Neural crest cell (in vitro differentiated cells): ENCODE results near the gene ZSCAN26. TPM values are rescaled to one million over a fixed set of nuclear protein-coding genes. Genes with fewer than 3 reads are reported as not detected.
"Not testable (repeated sequence)": the region's sequence is repeated elsewhere in the genome, so short reads cannot be mapped to it uniquely, and the experiment has no call there.

Experiments
- DNase-seq: peaks from one replicate; pipeline ENCODE4 v3.0.0; 2021; ENCODE audit warnings: low read depth, mixed read lengths, low spot score
- H3K27ac Mint-ChIP-seq: one replicate; pipeline ENCODE4 v1.8.0; 2021; ENCODE audit warnings: mild to moderate bottlenecking, mixed read lengths; ENCODE audit not compliant: unreplicated experiment
- H3K27me3 Mint-ChIP-seq: 2 replicates; pipeline ENCODE4 v1.8.0; 2021; ENCODE audit warnings: low read depth, mild to moderate bottlenecking, mixed read lengths
- H3K36me3 Mint-ChIP-seq: 2 replicates; pipeline ENCODE4 v1.8.0; 2021; ENCODE audit warnings: low read depth, mild to moderate bottlenecking, mixed read lengths
- H3K4me1 Mint-ChIP-seq: 2 replicates; pipeline ENCODE4 v1.8.0; 2021; ENCODE audit warnings: mixed read lengths
- H3K4me3 Mint-ChIP-seq: one replicate; pipeline ENCODE4 v1.8.0; 2021; ENCODE audit warnings: mild to moderate bottlenecking, mixed read lengths
- H3K9me3 Mint-ChIP-seq: 2 replicates; pipeline ENCODE4 v1.8.0; 2021; ENCODE audit warnings: mixed read lengths
- CTCF ChIP-seq: fragments of 200-600 bp; sonication (generic); conservative IDR thresholded peaks from 2 replicates; pipeline ENCODE4 v1.5.0; 2021; ENCODE audit warnings: antibody characterized with exemption, mild to moderate bottlenecking
- total RNA-seq: library from RNA; stranded (reverse); gene quantifications from 2 replicates; pipeline ENCODE4 v1.2.1, GENCODE V29; 2021

The ZSCAN26 gene
- total RNA-seq, 1 donor from 2014 or later, result 15.0 TPM

GRCh38 chr6:28311139-28311823 is 44.3 kb downstream of the ZSCAN26 start:
- Mint-ChIP-seq H3K36me3 (peaks cover 45% of the 10 kb centered on the region), H3K27me3 (no peaks in the 10 kb centered on the region), H3K27ac (no peak overlapping the region), H3K4me3 (no peak overlapping the region), H3K9me3 (peaks cover 18% of the 10 kb centered on the region), H3K4me1 (no peaks in the 10 kb centered on the region)
- TF ChIP-seq CTCF, result no peak
- no peak for DNase-seq

DNA sequence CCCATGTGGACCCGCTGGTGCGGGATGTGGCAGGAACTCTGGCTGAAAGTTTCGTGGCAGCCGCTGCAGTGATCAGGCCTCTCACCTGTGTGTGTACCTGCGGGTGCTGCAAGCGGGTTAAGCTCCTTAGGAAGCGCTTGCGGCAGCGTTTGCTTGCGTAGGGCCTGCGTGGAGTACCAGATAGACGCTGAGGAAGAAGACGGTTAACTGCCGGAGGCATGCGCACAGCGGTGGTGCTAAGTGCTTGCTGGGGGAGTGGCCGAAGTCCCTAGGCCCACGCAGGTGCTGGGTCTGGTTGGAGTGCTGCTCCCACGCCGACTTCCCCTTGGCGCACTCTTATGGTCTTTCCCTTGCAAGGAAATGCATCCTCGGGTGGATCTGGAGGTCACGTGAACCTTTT is 46.0 kb downstream of the ZSCAN26 start:
- no peak for DNase-seq

GRCh38 chr6:28315628-28316027 is 48.7 kb downstream of the ZSCAN26 start:
- Mint-ChIP-seq H3K36me3 (peaks cover 10% of the 10 kb centered on the region), H3K9me3 (peaks cover under 1% of the 10 kb centered on the region), H3K27ac (no peak overlapping the region), H3K27me3 (no peaks in the 10 kb centered on the region), H3K4me3 (no peak overlapping the region), H3K4me1 (no peaks in the 10 kb centered on the region)
- DNase-seq, result no peak
- TF ChIP-seq CTCF, result no peak

More for the DNA sequence above, 46.0 kb downstream of the ZSCAN26 start:
- Mint-ChIP-seq H3K4me1 (no peaks in the 10 kb centered on the region), H3K27ac (no peak overlapping the region), H3K4me3 (no peak overlapping the region), H3K36me3 (peaks cover 32% of the 10 kb centered on the region), H3K27me3 (no peaks in the 10 kb centered on the region), H3K9me3 (peaks cover 14% of the 10 kb centered on the region)
- no peak for TF ChIP-seq CTCF

DNA sequence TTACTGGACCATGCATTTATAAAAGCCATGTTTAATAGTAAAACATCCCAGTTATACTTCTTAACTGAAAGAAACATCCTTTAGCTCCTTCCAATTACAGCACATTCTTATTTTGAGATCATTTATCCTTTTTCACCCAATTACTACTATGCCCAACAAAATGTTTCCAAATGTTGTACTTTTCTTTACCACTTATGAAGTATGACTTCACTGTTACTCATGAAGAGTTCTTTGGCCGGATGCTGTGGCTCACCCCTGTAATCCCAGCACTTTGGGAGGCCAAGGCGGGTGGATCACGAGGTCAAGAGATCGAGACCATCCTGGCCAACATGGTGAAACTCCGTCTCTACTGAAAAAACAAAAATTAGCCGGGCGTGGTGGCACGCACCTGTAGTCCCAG is 50.9 kb downstream of the ZSCAN26 start:
- H3K27ac Mint-ChIP-seq, H3K4me3 Mint-ChIP-seq, H3K9me3 Mint-ChIP-seq, H3K4me1 Mint-ChIP-seq, H3K27me3 Mint-ChIP-seq, DNase-seq, H3K36me3 Mint-ChIP-seq: not testable (repeated sequence)

GRCh38 chr6:28322661-28323060 is 55.7 kb downstream of the ZSCAN26 start:
- no peak for TF ChIP-seq CTCF
- Mint-ChIP-seq H3K27me3 (no peaks in the 10 kb centered on the region), H3K27ac (no peak overlapping the region), H3K9me3 (peaks cover 20% of the 10 kb centered on the region), H3K4me1 (no peaks in the 10 kb centered on the region), H3K36me3 (peaks cover 31% of the 10 kb centered on the region), H3K4me3 (no peak overlapping the region)
- DNase-seq, result no peak

- no peak for TF ChIP-seq CTCF
- Mint-ChIP-seq H3K9me3 (peaks cover 25% of the 10 kb centered on the region), H3K4me3 (no peak overlapping the region), H3K27me3 (no peaks in the 10 kb centered on the region), H3K4me1 (no peaks in the 10 kb centered on the region), H3K27ac (no peak overlapping the region), H3K36me3 (peaks cover 36% of the 10 kb centered on the region)
- DNase-seq, result no peak
Observed at GRCh38 chr6:28323813-28324424, 57.0 kb downstream of the ZSCAN26 start.
